Right renal pelvis (tissue), 4 donors: ENCODE results near the gene SHANK3. TPM values are rescaled to one million over a fixed set of nuclear protein-coding genes. Genes with fewer than 3 reads are reported as not detected.

Source experiments
- polyA plus RNA-seq, 4 donors: library from polyadenylated mRNA; unstranded; fragments of 120-200 nt; gene quantifications; one replicate each; pipeline ENCODE4 v1.2.1, GENCODE V29; 2013; ENCODE audit not compliant: insufficient read length in 4 of 4

SHANK3 gene
- polyA plus RNA-seq, 4 donors = 13.3 to 23.2 (median 17.4) TPM

Other genes starting within 250 kb of the SHANK3 start
- gene SBF1, start 197.8 kb upstream of the SHANK3 start, polyA plus RNA-seq = 10 to 100 TPM; 30.7 to 46.5 (median 32.7) TPM
- gene ADM2, start 191.3 kb upstream of the SHANK3 start, polyA plus RNA-seq = 1 to 10 TPM; 4.1 to 6.8 (median 5.4) TPM
- gene MIOX, start 186.0 kb upstream of the SHANK3 start, polyA plus RNA-seq = 10 to 100 TPM in 3 of 4 donors, 1 to 10 TPM in 1; 3.2 to 17.7 (median 12.1) TPM
- 10 to 100 TPM; 40.4 to 61.4 (median 41.9) TPM for gene LMF2, start 165.1 kb upstream of the SHANK3 start, polyA plus RNA-seq
- 10 to 100 TPM; 36.1 to 54.1 (median 43.8) TPM for gene NCAPH2, start 164.6 kb upstream of the SHANK3 start, polyA plus RNA-seq
- 1 to 10 TPM in 1 of 4 donors, under 1 TPM in 2, not detected in 1; 0.24 to 5.8 (median 0.37) TPM for gene SCO2, start 147.2 kb upstream of the SHANK3 start, polyA plus RNA-seq
- 1 to 10 TPM; 1.1 to 2.5 (median 1.3) TPM for gene TYMP, start 142.8 kb upstream of the SHANK3 start, polyA plus RNA-seq
- gene KLHDC7B, start 126.9 kb upstream of the SHANK3 start, polyA plus RNA-seq = under 1 TPM; 0.07 to 0.46 (median 0.18) TPM
- under 1 TPM in 1 of 4 donors, not detected in 3; 0.57 TPM for gene SYCE3, start 109.9 kb upstream of the SHANK3 start, polyA plus RNA-seq
- 10 to 100 TPM; 10.2 to 16.7 (median 10.8) TPM for gene CPT1B, start 94.4 kb upstream of the SHANK3 start, polyA plus RNA-seq
- 10 to 100 TPM; 81.3 to 86.7 (median 85.1) TPM for gene CHKB, start 90.0 kb upstream of the SHANK3 start, polyA plus RNA-seq
- gene MAPK8IP2, start 72.0 kb upstream of the SHANK3 start, polyA plus RNA-seq = 1 to 10 TPM in 1 of 4 donors, under 1 TPM in 3; 0.59 to 1.3 (median 0.63) TPM
- gene ARSA, start 44.7 kb upstream of the SHANK3 start, polyA plus RNA-seq = 10 to 100 TPM; 14.1 to 21.0 (median 16.6) TPM
- under 1 TPM; 0.46 to 0.77 (median 0.55) TPM for gene ACR, start 65.4 kb downstream of the SHANK3 start, polyA plus RNA-seq
- 10 to 100 TPM; 48.2 to 70.8 (median 50.7) TPM for gene RABL2B, start 110.8 kb downstream of the SHANK3 start, polyA plus RNA-seq